Naive thymus-derived CD8-positive, alpha-beta T cell (primary cell): ENCODE data around the gene THSD4. TPM values are rescaled to one million over a fixed set of nuclear protein-coding genes. Genes with fewer than 3 reads are reported as not detected.

Experiments used
- ATAC-seq, 2 donors: fragments of 150-1000 bp; cut with Tn5 transposase in 1 of 2; sonication (Bioruptor Pico), chemical (Tn5 transposase) in 1 of 2; 1 replicate in 1 of 2; 2 replicates in 1 of 2; pipeline ENCODE4 v1.10.0; 2021; ENCODE audit warnings: mild to moderate bottlenecking in 2 of 2, moderate library complexity in 2 of 2
- POLR2A ChIA-PET: fragments of 350-600 bp; sonication (Branson Sonifier 250); formaldehyde crosslinking; loops from one replicate; lab custom pipeline; 2021; ENCODE audit warnings: antibody characterized with exemption; lab: Charles Lee
- DNase-seq, 10 donors: peaks; one replicate each; pipeline versions ENCODE4 v3.0.0 to v3.0.0-alpha.2; 2020 to 2022
- H3K27ac Mint-ChIP-seq, 10 donors: one replicate each; pipeline ENCODE4 v1.8.0; 2020 to 2022; ENCODE audit warnings: mild to moderate bottlenecking in 10 of 10, mixed read lengths in 10 of 10, moderate library complexity in 4 of 10, inconsistent platforms in 1 of 10
- H3K27me3 Mint-ChIP-seq, 5 donors: one replicate each; pipeline ENCODE4 v1.8.0; 2021 to 2022; ENCODE audit warnings: mixed read lengths in 5 of 5
- H3K36me3 Mint-ChIP-seq, 3 donors: one replicate each; pipeline ENCODE4 v1.8.0; 2020 to 2022; ENCODE audit warnings: mixed read lengths in 3 of 3, mild to moderate bottlenecking in 2 of 3, inconsistent platforms in 1 of 3
- H3K4me1 Mint-ChIP-seq, 4 donors: one replicate each; pipeline ENCODE4 v1.8.0; 2021 to 2022; ENCODE audit warnings: mixed read lengths in 4 of 4
- H3K4me3 Mint-ChIP-seq, 10 donors: one replicate each; pipeline ENCODE4 v1.8.0; 2020 to 2022; ENCODE audit warnings: mild to moderate bottlenecking in 10 of 10, mixed read lengths in 10 of 10, moderate library complexity in 6 of 10, inconsistent platforms in 1 of 10
- H3K9me3 Mint-ChIP-seq, 9 donors: one replicate each; pipeline ENCODE4 v1.8.0; 2020 to 2022; ENCODE audit warnings: mixed read lengths in 9 of 9, mild to moderate bottlenecking in 3 of 9, inconsistent platforms in 1 of 9, moderate library complexity in 1 of 9
- polyA plus RNA-seq, 3 donors: library from polyadenylated mRNA; unstranded; fragments of 300-500 nt; fragmentation: Illumina TruSeq; gene quantifications; one replicate each; pipeline ENCODE4 v1.2.3, GENCODE V29; 2021
- total RNA-seq, 8 experiments: library from RNA in 2 of 8; stranded (reverse) in 2 of 8; gene quantifications; one replicate each; pipeline ENCODE4 v1.2.3 and lab custom pipeline; 2021 to 2026

Gene THSD4
- total and polyA plus RNA-seq, 5 experiments from 2014 or later, result not detected

GRCh38 chr15:71757741-71758530 is 642.7 kb downstream of the THSD4 start:
- H3K9me3 Mint-ChIP-seq, result peaks cover 5 to 35% (median 16%) of the 10 kb centered on the region in 9 donors
- ATAC-seq (no peak), DNase-seq (no peak)
- POLR2A ChIA-PET, result no interaction called here
- peaks cover 0 to 20% (median 0%) of the 10 kb centered on the region in 3 donors for H3K36me3 Mint-ChIP-seq
- peaks cover 4 to 16% (median 9%) of the 10 kb centered on the region in 5 donors for H3K27me3 Mint-ChIP-seq
- no peaks in the 10 kb centered on the region for H3K4me1 Mint-ChIP-seq
- H3K27ac Mint-ChIP-seq, result no peak overlapping the region
- H3K4me3 Mint-ChIP-seq, result no peak overlapping the region

DNA sequence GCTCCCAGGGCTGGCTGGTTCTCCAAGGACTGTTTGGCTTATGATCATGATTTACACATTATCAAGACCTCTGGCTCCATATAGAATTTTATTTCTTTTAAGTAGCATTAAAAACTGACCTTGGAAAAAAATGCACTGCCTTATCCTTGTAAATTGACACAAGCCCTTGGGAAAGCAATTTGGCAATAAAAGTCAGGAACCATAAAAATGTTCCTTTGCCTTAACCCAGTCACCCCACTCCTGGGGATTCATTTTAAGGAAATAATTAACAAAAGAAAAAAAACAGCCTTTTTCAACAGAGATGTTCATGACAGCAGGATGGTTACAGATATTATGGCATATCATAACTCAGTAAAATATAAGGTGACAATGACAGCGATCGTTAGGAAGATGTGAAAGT is 643.4 kb downstream of the THSD4 start:
- DNase-seq (no peak), ATAC-seq (no peak)
- no peak overlapping the region for H3K27ac Mint-ChIP-seq
- H3K27me3 Mint-ChIP-seq, result peaks cover 3 to 16% (median 11%) of the 10 kb centered on the region in 5 donors
- H3K9me3 Mint-ChIP-seq, result peaks cover 5 to 35% (median 16%) of the 10 kb centered on the region in 9 donors
- no peak overlapping the region for H3K4me3 Mint-ChIP-seq
- H3K4me1 Mint-ChIP-seq, result no peaks in the 10 kb centered on the region
- POLR2A ChIA-PET, result no interaction called here
- H3K36me3 Mint-ChIP-seq, result peaks cover 0 to 20% (median 0%) of the 10 kb centered on the region in 3 donors

- H3K4me3 Mint-ChIP-seq, result no peak overlapping the region
- peaks cover 8 to 10% (median 10%) of the 10 kb centered on the region in 5 donors for H3K27me3 Mint-ChIP-seq
- H3K27ac Mint-ChIP-seq, result no peak overlapping the region
- no peak for DNase-seq
- POLR2A ChIA-PET, result no interaction called here
- H3K36me3 Mint-ChIP-seq, result peaks cover 0 to 20% (median 0%) of the 10 kb centered on the region in 3 donors
- ATAC-seq, result no peak
- H3K9me3 Mint-ChIP-seq, result peaks cover 5 to 29% (median 14%) of the 10 kb centered on the region in 9 donors
- no peaks in the 10 kb centered on the region for H3K4me1 Mint-ChIP-seq
Measured at GRCh38 chr15:71760852-71761251, 645.6 kb downstream of the THSD4 start.

- DNase-seq (no peak), ATAC-seq (no peak)
- Mint-ChIP-seq H3K36me3 (peaks cover 0 to 20% (median 0%) of the 10 kb centered on the region in 3 donors), H3K4me3 (no peak overlapping the region), H3K4me1 (no peaks in the 10 kb centered on the region), H3K9me3 (peaks cover 5 to 29% (median 14%) of the 10 kb centered on the region in 9 donors), H3K27me3 (peaks cover 6 to 10% (median 7%) of the 10 kb centered on the region in 5 donors), H3K27ac (peak overlapping the region in 1 of 10 donors; percentile 32)
- POLR2A ChIA-PET, result no interaction called here
Measured at GRCh38 chr15:71761649-71762048, 646.4 kb downstream of the THSD4 start.

- DNase-seq, result no peak
- Mint-ChIP-seq H3K27me3 (peaks cover 3 to 15% (median 12%) of the 10 kb centered on the region in 5 donors), H3K27ac (no peak overlapping the region), H3K4me1 (no peaks in the 10 kb centered on the region), H3K9me3 (no peaks in the 10 kb centered on the region), H3K36me3 (no peaks in the 10 kb centered on the region), H3K4me3 (no peak overlapping the region)
- POLR2A ChIA-PET, result no interaction called here
- ATAC-seq, result no peak
Measured at GRCh38 chr15:71768184-71768583, 652.9 kb downstream of the THSD4 start.

- DNase-seq (no peak), ATAC-seq (no peak)
- POLR2A ChIA-PET, result no interaction called here
- Mint-ChIP-seq H3K4me1 (no peaks in the 10 kb centered on the region), H3K4me3 (no peak overlapping the region), H3K27me3 (peaks cover 0 to 5% (median 0%) of the 10 kb centered on the region in 5 donors), H3K27ac (no peak overlapping the region), H3K36me3 (no peaks in the 10 kb centered on the region), H3K9me3 (no peaks in the 10 kb centered on the region)
Measured at GRCh38 chr15:71773206-71773859, 658.1 kb downstream of the THSD4 start.

DNA sequence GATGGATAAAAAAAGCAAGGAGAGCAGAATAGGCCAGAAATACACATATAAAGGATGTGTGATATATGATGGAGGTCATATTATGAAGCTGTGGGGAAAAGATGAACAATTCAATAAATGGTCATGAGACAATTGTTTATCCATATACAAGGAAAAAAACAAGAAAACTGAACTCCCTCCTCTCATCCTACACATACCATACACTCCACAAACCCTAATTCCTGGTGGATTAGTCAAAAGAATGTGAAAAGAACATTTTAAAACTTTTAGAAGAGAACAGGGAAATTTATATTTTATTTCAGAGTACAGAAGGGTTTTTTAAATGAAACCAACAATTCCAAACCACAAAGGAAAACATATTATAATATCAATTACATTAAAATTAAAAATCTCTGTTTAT is 660.6 kb downstream of the THSD4 start:
- H3K4me1 Mint-ChIP-seq, result peaks cover 0 to 2% (median 0%) of the 10 kb centered on the region in 4 donors
- ATAC-seq (no peak), DNase-seq (no peak)
- no peaks in the 10 kb centered on the region for H3K36me3 Mint-ChIP-seq
- peaks cover 0 to 6% (median 2%) of the 10 kb centered on the region in 5 donors for H3K27me3 Mint-ChIP-seq
- H3K27ac Mint-ChIP-seq, result no peak overlapping the region
- POLR2A ChIA-PET, result no interaction called here
- no peak overlapping the region for H3K4me3 Mint-ChIP-seq
- H3K9me3 Mint-ChIP-seq, result no peaks in the 10 kb centered on the region

GRCh38 chr15:71776304-71776703 is 661.0 kb downstream of the THSD4 start:
- peaks cover 2 to 10% (median 5%) of the 10 kb centered on the region in 5 donors for H3K27me3 Mint-ChIP-seq
- no peak overlapping the region for H3K27ac Mint-ChIP-seq
- H3K4me1 Mint-ChIP-seq, result peaks cover 0 to 2% (median 0%) of the 10 kb centered on the region in 4 donors
- DNase-seq (no peak), ATAC-seq (no peak)
- no peak overlapping the region for H3K4me3 Mint-ChIP-seq
- no peaks in the 10 kb centered on the region for H3K36me3 Mint-ChIP-seq
- POLR2A ChIA-PET, result no interaction called here
- no peaks in the 10 kb centered on the region for H3K9me3 Mint-ChIP-seq

- ATAC-seq (no peak), DNase-seq (no peak)
- H3K4me1 Mint-ChIP-seq, result peaks cover 0 to 2% (median 0%) of the 10 kb centered on the region in 4 donors
- peaks cover 2 to 13% (median 9%) of the 10 kb centered on the region in 5 donors for H3K27me3 Mint-ChIP-seq
- H3K9me3 Mint-ChIP-seq, result no peaks in the 10 kb centered on the region
- POLR2A ChIA-PET, result no interaction called here
- peak overlapping the region in 1 of 10 donors; percentile 46 for H3K27ac Mint-ChIP-seq
- no peaks in the 10 kb centered on the region for H3K36me3 Mint-ChIP-seq
- H3K4me3 Mint-ChIP-seq, result no peak overlapping the region
Measured at GRCh38 chr15:71777216-71777943, 662.1 kb downstream of the THSD4 start.

DNA sequence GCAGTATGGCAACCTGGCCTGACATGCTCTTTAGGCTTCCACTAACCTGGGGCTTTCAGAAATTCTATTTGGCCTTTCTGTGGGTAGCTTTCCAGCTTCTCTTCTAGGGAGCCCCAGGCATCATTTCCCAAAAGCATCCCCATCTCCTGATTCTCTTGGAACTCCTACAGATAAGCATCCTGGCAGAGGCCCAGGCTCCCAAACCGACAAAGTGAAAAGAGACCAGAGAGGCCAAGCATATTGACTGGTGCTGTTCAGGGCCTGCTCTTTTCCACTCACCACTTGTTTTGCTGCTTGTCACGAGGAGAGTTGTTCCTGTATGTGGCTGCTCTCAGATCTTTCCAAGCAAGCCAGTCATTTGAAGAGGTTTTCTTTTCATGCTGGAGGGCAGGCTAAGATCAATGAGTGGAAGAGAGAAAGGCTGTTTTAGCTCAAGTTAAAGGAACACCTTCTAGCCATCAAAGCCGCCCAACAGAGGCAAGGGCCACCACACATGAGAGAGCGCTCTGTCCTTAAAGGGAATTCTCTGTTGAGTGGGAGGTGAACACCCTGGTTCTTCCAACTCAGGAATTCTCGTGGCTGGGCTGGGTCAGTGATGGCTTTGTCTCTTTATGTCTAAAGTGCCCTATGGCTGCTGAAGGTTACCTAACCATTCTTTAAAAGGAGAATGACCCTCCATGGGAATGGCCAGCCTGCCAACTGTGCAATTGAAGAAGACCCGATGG is 664.0 kb downstream of the THSD4 start:
- Mint-ChIP-seq H3K4me3 (no peak overlapping the region), H3K9me3 (no peaks in the 10 kb centered on the region), H3K27me3 (peaks cover 4 to 25% (median 9%) of the 10 kb centered on the region in 5 donors), H3K36me3 (no peaks in the 10 kb centered on the region), H3K27ac (no peak overlapping the region), H3K4me1 (peaks cover 0 to 2% (median 0%) of the 10 kb centered on the region in 4 donors)
- POLR2A ChIA-PET, result no interaction called here
- no peak for ATAC-seq
- DNase-seq, result no peak

GRCh38 chr15:71780115-71780976 is 665.1 kb downstream of the THSD4 start:
- POLR2A ChIA-PET, result no interaction called here
- peaks cover 9 to 36% (median 20%) of the 10 kb centered on the region in 5 donors for H3K27me3 Mint-ChIP-seq
- no peaks in the 10 kb centered on the region for H3K36me3 Mint-ChIP-seq
- peaks cover 0 to 2% (median 0%) of the 10 kb centered on the region in 4 donors for H3K4me1 Mint-ChIP-seq
- ATAC-seq, result peak; percentile 37 to 57
- DNase-seq, result peak in 9 of 10 donors; percentile 5 to 68 (median 28)
- H3K9me3 Mint-ChIP-seq, result no peaks in the 10 kb centered on the region
- peak overlapping the region in 1 of 10 donors; percentile 42 for H3K27ac Mint-ChIP-seq
- no peak overlapping the region for H3K4me3 Mint-ChIP-seq
